SK-N-SH treated with all-trans-retinoic acid at 6 μM for 48 hours (cell line): ENCODE results near the gene GRAP2.

Source experiments
- ATAC-seq: fragments of 200-7000 bp; cut with Tn5 transposase; 3 replicates; pipeline ENCODE4 v1.9.1; 2020; ENCODE audit warnings: mild to moderate bottlenecking, moderate library complexity
- ARNTL ChIP-seq: fragments of 450-650 bp; formaldehyde crosslinking; IDR thresholded peaks from 2 replicates; pipeline ENCODE4 v1.5.0; 2020; ENCODE audit warnings: low read depth, mild to moderate bottlenecking, moderate library complexity, borderline replicate concordance
- BACH2 ChIP-seq: fragments of 250-450 bp; sonication (Bioruptor Pico); IDR thresholded peaks from 2 replicates; pipeline ENCODE4 v1.9.0; 2021; ENCODE audit warnings: mild to moderate bottlenecking, borderline replicate concordance
- CSDC2 ChIP-seq: fragments of 250-450 bp; sonication (Bioruptor Pico); IDR thresholded peaks from 2 replicates; pipeline ENCODE4 v1.5.0; 2020; ENCODE audit warnings: mild to moderate bottlenecking, moderate library complexity
- GLIS3 ChIP-seq: fragments of 250-450 bp; sonication (Bioruptor Pico); IDR thresholded peaks from 2 replicates; pipeline ENCODE4 v1.5.0; 2020; ENCODE audit warnings: mild to moderate bottlenecking, moderate library complexity
- ISL1 ChIP-seq: fragments of 250-450 bp; sonication (Bioruptor Pico); IDR thresholded peaks from 2 replicates; pipeline ENCODE4 v2.1.2; 2022; ENCODE audit warnings: mild to moderate bottlenecking, moderate library complexity
- OSR1 ChIP-seq: fragments of 250-450 bp; sonication (Bioruptor Pico); IDR thresholded peaks from 2 replicates; pipeline ENCODE4 v1.8.0; 2022; ENCODE audit warnings: moderate library complexity, mild to moderate bottlenecking, inconsistent platforms
- PPARA ChIP-seq: fragments of 250-450 bp; sonication (Bioruptor Pico); IDR thresholded peaks from 2 replicates; pipeline ENCODE4 v1.5.0; 2020; ENCODE audit warnings: mild to moderate bottlenecking, borderline replicate concordance
- RARB ChIP-seq: fragments of 250-450 bp; sonication (Bioruptor Pico); IDR thresholded peaks from 2 replicates; pipeline ENCODE4 v1.8.0; 2021; ENCODE audit warnings: mild to moderate bottlenecking, moderate library complexity
- SNAI2 ChIP-seq: fragments of 250-450 bp; sonication (Bioruptor Pico); IDR thresholded peaks from 2 replicates; pipeline ENCODE4 v1.5.0; 2020; ENCODE audit warnings: mild to moderate bottlenecking, moderate library complexity
- TCF4 ChIP-seq: fragments of 250-450 bp; sonication (Bioruptor Pico); IDR thresholded peaks from 2 replicates; pipeline ENCODE4 v1.8.0; 2021; ENCODE audit warnings: mild to moderate bottlenecking, moderate library complexity, borderline replicate concordance
- TOX ChIP-seq: fragments of 250-450 bp; sonication (Bioruptor Pico); IDR thresholded peaks from 2 replicates; pipeline ENCODE4 v1.8.0; 2021; ENCODE audit warnings: mild to moderate bottlenecking, moderate library complexity, borderline replicate concordance
- ZC3H10 ChIP-seq: fragments of 250-450 bp; sonication (Bioruptor Pico); IDR thresholded peaks from 2 replicates; pipeline ENCODE4 v1.5.1; 2021; ENCODE audit warnings: mild to moderate bottlenecking, moderate library complexity
- ZFP3 ChIP-seq: fragments of 250-450 bp; sonication (Bioruptor Pico); IDR thresholded peaks from 2 replicates; pipeline ENCODE4 v1.5.0; 2020; ENCODE audit warnings: mild to moderate bottlenecking, moderate library complexity
- ZFP30 ChIP-seq: fragments of 450-650 bp; formaldehyde crosslinking; IDR thresholded peaks from 2 replicates; pipeline ENCODE4 v1.5.0; 2022; ENCODE audit warnings: mild to moderate bottlenecking, moderate library complexity
- ZNF565 ChIP-seq: fragments of 450-650 bp; formaldehyde crosslinking; conservative IDR thresholded peaks from 2 replicates; pipeline ENCODE4 v1.5.0; 2020; ENCODE audit warnings: low read depth, mild to moderate bottlenecking, moderate library complexity
- ZNF70 ChIP-seq: fragments of 450-650 bp; formaldehyde crosslinking; IDR thresholded peaks from 2 replicates; pipeline ENCODE4 v1.5.0; 2020; ENCODE audit warnings: mild to moderate bottlenecking, moderate library complexity
- ZNF8 ChIP-seq: fragments of 450-650 bp; formaldehyde crosslinking; IDR thresholded peaks from 2 replicates; pipeline ENCODE4 v1.5.0; 2020; ENCODE audit warnings: mild to moderate bottlenecking, moderate library complexity
- TF ChIP-seq, protein P1 (sequence below): fragments of 250-450 bp; sonication (Bioruptor Pico); IDR thresholded peaks from 2 replicates; pipeline ENCODE4 v1.5.1; 2021; ENCODE audit warnings: mild to moderate bottlenecking, moderate library complexity
- TF ChIP-seq, protein P2 (sequence below): fragments of 250-450 bp; sonication (Bioruptor Pico); IDR thresholded peaks from 2 replicates; pipeline ENCODE4 v1.5.1; 2020; ENCODE audit warnings: low read depth, mild to moderate bottlenecking, moderate library complexity
- TF ChIP-seq, protein P3 (sequence below): fragments of 250-450 bp; sonication (Bioruptor Pico); IDR thresholded peaks from 2 replicates; pipeline ENCODE4 v1.8.0; 2021; ENCODE audit warnings: low read depth, mild to moderate bottlenecking, moderate library complexity, borderline replicate concordance
- TF ChIP-seq, protein P4 (sequence below): fragments of 250-450 bp; sonication (Bioruptor Pico); IDR thresholded peaks from 2 replicates; pipeline ENCODE4 v1.5.0; 2020; ENCODE audit warnings: mild to moderate bottlenecking, moderate library complexity

The GRAP2 gene

DNA sequence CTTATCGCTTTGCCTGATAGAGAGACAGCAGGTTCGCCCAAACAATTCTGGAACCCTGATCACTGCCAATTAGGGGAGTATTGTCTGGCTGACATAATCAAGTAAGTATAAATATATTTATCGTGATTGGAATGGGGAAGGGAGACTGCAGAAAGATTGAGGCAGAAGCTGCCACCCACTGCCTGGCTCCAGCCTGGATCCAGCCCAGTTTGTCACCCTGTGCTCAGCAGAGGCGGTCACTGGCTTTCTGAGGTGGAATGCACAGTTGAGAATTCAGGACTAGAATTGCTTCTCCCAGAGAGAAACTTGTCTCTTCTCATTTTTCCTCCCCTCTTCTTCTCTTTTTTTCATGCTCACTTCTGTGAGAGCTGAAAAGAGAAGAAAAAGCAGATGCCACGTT lies 25.9 kb downstream of the GRAP2 start:
- TF ChIP-seq RARB (CRISPR knock-in tag): no peak
- ATAC-seq: no peak

DNA sequence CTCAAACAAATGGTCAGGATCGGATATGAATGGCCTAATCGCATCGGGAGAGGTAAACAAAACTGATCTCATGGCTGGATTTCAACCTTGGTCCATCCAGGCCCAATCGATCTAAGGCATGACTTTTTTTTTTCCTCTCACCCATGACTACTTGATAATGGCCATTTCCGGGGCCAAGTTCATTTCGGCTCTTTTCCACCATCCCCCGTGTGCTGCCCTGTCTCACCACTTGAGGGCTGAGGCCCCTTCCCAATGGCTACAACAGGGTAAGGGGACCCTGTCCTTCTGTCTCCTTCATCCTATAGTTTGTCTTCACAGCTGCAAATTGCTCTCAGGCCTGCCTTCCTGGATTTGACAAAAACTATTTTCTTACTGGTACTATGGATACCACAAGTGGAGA lies 26.7 kb downstream of the GRAP2 start:
- no peak for ATAC-seq
- TF ChIP-seq, protein P1, sequence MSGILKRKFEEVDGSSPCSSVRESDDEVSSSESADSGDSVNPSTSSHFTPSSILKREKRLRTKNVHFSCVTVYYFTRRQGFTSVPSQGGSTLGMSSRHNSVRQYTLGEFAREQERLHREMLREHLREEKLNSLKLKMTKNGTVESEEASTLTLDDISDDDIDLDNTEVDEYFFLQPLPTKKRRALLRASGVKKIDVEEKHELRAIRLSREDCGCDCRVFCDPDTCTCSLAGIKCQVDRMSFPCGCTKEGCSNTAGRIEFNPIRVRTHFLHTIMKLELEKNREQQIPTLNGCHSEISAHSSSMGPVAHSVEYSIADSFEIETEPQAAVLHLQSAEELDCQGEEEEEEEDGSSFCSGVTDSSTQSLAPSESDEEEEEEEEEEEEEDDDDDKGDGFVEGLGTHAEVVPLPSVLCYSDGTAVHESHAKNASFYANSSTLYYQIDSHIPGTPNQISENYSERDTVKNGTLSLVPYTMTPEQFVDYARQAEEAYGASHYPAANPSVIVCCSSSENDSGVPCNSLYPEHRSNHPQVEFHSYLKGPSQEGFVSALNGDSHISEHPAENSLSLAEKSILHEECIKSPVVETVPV (CRISPR knock-in tag): no peak
- TF ChIP-seq ZNF70 (CRISPR knock-in tag) (no peak), ARNTL (CRISPR knock-in tag) (no peak), OSR1 (CRISPR knock-in tag) (no peak), ZNF8 (CRISPR knock-in tag) (no peak), RARB (CRISPR knock-in tag) (no peak), GLIS3 (CRISPR knock-in tag) (no peak), PPARA (no peak), ZFP30 (CRISPR knock-in tag) (no peak), ZC3H10 (CRISPR knock-in tag) (no peak)
- TF ChIP-seq, protein P2, sequence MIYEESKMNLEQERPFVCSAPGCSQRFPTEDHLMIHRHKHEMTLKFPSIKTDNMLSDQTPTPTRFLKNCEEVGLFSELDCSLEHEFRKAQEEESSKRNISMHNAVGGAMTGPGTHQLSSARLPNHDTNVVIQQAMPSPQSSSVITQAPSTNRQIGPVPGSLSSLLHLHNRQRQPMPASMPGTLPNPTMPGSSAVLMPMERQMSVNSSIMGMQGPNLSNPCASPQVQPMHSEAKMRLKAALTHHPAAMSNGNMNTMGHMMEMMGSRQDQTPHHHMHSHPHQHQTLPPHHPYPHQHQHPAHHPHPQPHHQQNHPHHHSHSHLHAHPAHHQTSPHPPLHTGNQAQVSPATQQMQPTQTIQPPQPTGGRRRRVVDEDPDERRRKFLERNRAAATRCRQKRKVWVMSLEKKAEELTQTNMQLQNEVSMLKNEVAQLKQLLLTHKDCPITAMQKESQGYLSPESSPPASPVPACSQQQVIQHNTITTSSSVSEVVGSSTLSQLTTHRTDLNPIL: no peak
- TF ChIP-seq, protein P3, sequence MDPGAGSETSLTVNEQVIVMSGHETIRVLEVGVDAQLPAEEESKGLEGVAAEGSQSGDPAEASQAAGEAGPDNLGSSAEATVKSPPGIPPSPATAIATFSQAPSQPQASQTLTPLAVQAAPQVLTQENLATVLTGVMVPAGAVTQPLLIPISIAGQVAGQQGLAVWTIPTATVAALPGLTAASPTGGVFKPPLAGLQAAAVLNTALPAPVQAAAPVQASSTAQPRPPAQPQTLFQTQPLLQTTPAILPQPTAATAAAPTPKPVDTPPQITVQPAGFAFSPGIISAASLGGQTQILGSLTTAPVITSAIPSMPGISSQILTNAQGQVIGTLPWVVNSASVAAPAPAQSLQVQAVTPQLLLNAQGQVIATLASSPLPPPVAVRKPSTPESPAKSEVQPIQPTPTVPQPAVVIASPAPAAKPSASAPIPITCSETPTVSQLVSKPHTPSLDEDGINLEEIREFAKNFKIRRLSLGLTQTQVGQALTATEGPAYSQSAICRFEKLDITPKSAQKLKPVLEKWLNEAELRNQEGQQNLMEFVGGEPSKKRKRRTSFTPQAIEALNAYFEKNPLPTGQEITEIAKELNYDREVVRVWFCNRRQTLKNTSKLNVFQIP: no peak
- TF ChIP-seq, protein P4, sequence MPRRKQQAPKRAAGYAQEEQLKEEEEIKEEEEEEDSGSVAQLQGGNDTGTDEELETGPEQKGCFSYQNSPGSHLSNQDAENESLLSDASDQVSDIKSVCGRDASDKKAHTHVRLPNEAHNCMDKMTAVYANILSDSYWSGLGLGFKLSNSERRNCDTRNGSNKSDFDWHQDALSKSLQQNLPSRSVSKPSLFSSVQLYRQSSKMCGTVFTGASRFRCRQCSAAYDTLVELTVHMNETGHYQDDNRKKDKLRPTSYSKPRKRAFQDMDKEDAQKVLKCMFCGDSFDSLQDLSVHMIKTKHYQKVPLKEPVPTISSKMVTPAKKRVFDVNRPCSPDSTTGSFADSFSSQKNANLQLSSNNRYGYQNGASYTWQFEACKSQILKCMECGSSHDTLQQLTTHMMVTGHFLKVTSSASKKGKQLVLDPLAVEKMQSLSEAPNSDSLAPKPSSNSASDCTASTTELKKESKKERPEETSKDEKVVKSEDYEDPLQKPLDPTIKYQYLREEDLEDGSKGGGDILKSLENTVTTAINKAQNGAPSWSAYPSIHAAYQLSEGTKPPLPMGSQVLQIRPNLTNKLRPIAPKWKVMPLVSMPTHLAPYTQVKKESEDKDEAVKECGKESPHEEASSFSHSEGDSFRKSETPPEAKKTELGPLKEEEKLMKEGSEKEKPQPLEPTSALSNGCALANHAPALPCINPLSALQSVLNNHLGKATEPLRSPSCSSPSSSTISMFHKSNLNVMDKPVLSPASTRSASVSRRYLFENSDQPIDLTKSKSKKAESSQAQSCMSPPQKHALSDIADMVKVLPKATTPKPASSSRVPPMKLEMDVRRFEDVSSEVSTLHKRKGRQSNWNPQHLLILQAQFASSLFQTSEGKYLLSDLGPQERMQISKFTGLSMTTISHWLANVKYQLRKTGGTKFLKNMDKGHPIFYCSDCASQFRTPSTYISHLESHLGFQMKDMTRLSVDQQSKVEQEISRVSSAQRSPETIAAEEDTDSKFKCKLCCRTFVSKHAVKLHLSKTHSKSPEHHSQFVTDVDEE (CRISPR knock-in tag): no peak

DNA sequence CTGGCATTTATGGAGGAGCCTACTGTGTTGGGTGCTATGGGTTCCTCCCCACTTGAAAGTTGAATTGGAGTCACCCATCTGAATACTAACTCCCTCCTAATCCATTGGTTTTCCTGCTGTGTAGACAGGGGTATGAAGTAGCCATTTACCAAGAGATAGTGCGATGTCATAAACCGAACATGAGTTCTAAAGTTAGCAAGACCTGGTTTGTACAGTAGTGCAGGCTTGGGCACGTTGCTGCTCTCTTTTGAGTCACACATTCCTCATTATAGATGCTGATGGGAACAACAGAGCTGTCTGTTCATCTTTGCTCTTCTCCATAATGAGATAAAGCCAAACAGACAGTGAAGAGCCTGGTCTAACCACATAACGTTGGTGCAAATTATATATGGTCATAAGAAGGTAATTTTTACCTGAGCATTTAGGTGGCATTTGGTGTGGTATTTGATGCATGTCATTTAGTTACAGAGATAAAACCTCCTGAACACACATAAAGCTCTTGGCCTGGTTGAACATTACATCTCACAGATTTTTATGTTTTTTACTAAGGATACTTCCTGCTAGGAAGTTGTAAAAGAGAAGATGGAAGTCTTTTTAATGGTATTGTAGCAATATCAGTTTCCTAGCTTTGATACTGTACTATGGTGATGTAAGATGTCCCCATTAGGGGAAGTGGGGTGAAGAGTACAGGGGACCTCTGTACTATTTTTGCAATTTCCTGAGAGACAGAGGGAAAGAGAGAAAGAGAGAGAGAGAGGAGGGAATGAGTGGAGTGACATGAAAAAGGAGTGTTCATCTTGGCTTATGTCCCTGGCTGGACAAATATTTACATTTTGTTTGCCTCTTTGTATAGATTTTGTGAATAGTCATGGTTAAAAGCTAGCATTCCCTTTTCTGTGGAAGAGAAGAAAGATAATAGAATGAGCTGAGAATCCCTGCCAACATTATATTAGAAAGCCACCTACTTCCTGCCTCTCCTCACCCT lies 27.9 kb downstream of the GRAP2 start:
- ATAC-seq: no peak
- TF ChIP-seq BACH2 (CRISPR knock-in tag) (no peak), CSDC2 (CRISPR knock-in tag) (no peak), ARNTL (CRISPR knock-in tag) (no peak), ZNF565 (CRISPR knock-in tag) (no peak), TCF4 (CRISPR knock-in tag) (no peak), GLIS3 (CRISPR knock-in tag) (no peak), ISL1 (no peak), RARB (CRISPR knock-in tag) (no peak), TOX (CRISPR knock-in tag) (no peak), SNAI2 (CRISPR knock-in tag) (no peak), PPARA (no peak), ZFP3 (CRISPR knock-in tag) (no peak), ZNF70 (CRISPR knock-in tag) (no peak)
- TF ChIP-seq, protein P4 (CRISPR knock-in tag): no peak
- TF ChIP-seq, protein P3: no peak
- TF ChIP-seq, protein P2: no peak
